NT2/D1 (cell line): ENCODE measurements around the gene PILRA.

Experiments
- SUZ12 ChIP-seq: IDR thresholded peaks from 2 replicates; pipeline ENCODE4 v1.6.1; 2011; ENCODE audit not compliant: insufficient read length, insufficient read depth; ENCODE audit errors: extremely low read depth
- YY1 ChIP-seq: IDR thresholded peaks from 2 replicates; pipeline ENCODE4 v1.6.1; 2011; ENCODE audit not compliant: insufficient read length, insufficient read depth
- ZNF274 ChIP-seq: IDR thresholded peaks from 2 replicates; pipeline ENCODE4 v1.6.1; 2011; ENCODE audit warnings: mild to moderate bottlenecking, low read depth, low read length

DNA sequence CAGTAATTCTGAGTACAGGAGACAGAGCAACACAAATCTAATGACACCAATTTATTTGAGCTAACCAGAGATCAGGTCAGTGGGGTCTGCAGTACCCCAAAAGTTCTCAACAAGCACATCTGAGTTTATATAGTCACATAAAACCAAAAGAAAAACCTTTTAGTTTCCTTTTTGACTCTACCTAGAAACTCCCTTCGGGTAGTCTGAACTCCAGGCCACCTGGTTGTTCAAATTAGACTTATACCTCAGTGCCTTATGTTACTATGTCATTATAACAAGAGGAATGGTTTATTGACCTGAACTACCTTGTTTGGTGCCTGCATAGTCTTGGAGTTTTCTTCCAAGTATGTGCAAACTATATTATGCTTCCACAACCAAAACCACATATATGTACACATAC lies 40.6 kb downstream of the PILRA start:
- TF ChIP-seq YY1 (no peak), ZNF274 (no peak), SUZ12 (no peak)
